Hematopoietic multipotent progenitor cell treated with erythropoietin and hydrocortisone succinate and interleukin-3 and kit ligand, for 15 days (in vitro differentiated cells): ENCODE data around the gene GLRX.
"Not testable (repeated sequence)": the region's sequence is repeated elsewhere in the genome, so short reads cannot be mapped to it uniquely, and the experiment has no call there.

Experiments used
- DNase-seq: peaks from one replicate; pipeline ENCODE4 v3.0.0-alpha.2; 2015; ENCODE audit warnings: low spot score

Gene GLRX

DNA sequence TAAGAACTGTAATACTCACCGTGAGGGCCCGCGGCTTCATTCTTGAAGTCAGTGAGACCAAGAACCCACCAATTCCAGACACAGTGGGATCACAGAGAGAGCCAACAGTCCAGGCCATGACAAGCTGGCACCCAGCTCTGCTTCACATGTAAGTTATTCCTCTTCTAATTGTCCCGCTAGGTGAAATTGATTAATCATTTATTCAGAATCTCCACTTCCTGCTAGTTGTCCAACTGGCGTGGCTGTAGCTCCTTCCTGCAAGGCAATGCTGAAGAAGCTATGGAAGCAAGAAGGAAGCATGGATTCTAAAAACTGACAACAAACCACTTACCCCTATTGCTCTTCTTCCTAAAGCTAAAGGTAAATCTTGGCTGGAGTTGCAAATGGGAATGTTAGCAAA, 30.0 kb upstream of the GLRX start:
- no peak for DNase-seq

DNA sequence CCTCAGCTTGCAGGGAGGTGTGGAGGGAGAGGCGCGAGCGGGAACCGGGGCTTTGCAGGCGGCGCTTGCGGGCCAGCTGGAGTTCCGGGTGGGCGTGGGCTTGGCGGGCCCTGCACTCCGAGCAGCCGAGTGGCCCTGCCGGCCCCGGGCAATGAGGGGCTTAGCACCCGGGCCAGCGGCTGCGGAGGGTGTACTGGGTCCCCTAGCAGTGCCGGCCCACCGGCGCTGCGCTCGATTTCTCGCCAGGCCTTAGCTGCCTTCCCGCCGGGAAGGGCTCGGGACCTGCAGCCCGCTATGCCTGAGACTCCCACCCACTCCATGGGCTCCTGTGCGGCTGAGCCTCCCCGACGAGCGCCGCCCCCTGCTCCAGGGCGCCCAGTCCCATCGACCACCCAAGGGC, 28.6 kb upstream of the GLRX start:
- not testable (repeated sequence) for DNase-seq

GRCh38 chr5:95850391-95850894, 27.9 kb upstream of the GLRX start:
- DNase-seq: no peak

DNA sequence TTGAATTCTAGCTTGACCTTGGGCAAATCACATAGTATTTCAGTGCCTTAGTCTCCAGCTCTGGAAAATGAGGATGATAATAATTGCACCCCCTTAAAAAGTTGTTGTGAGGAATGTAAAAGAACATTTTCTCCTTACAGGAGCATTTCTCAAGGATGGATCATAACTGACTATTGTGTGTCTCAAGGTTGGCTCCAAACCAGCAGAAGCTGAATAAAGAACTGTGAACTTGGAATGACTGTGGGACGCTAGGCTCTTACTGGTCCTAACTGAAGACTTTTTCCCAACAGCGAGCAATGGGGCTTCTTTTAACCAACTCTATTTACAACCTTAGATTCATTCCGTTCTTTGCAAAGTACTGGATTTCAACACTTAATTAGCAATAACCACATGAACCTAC, 26.2 kb upstream of the GLRX start:
- DNase-seq: no peak

- DNase-seq: no peak
These were observed 24.7 kb upstream of the GLRX start for GRCh38 chr5:95847261-95847592.

DNA sequence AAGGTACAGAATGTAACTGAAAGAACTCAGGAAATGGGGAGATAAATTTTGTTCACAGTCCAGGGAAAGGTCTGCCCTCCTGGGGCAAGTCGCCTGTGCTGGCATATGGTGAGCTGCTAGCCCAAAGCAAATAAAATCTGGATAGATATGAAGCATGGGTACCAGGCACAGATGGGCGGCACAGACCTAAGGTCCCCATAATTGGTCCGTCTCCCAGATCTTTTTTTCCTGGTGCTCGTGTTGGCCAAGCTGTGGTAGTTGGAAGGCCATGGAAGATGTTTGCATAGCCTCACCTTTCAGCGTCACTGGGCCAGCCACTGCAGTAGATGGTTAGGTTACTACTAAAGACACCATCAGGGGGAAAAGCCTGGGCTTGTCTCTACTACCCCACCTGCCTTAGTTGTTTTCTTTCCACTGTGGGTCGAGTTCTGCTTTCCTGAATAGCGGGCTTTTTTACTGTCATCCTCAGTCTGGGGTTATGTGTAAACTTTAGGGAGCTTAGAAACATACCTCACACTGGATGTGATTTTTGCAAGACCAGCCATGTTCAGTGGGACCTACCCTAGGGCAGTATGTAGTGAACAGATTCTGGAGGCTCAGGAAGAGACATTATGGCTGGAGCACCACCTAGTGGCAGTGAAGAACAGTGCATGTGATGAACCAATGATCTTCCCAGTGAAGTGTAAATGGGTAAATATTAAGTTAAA, 24.2 kb upstream of the GLRX start:
- peak; percentile 81 for DNase-seq

DNA sequence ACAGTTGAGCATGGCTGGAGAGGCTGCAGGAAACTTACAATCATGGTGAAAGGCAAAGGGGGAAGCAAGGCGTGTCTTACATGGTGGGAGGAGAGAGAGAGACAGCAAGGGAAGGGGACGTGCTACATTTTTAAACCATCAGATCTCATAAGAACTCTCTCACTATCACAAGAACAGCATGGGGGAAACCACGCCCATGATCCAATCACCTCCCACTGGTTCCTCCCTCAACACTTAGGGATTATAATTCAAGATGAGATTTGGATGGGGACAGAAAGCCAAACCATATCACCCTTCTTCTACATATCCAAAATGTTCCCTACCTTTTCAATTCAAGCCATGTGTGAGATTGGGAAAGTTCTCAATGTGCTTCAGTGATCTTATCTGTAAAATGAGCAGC, 22.9 kb upstream of the GLRX start:
- no peak for DNase-seq

GRCh38 chr5:95843733-95844223, 21.3 kb upstream of the GLRX start:
- DNase-seq: no peak

DNA sequence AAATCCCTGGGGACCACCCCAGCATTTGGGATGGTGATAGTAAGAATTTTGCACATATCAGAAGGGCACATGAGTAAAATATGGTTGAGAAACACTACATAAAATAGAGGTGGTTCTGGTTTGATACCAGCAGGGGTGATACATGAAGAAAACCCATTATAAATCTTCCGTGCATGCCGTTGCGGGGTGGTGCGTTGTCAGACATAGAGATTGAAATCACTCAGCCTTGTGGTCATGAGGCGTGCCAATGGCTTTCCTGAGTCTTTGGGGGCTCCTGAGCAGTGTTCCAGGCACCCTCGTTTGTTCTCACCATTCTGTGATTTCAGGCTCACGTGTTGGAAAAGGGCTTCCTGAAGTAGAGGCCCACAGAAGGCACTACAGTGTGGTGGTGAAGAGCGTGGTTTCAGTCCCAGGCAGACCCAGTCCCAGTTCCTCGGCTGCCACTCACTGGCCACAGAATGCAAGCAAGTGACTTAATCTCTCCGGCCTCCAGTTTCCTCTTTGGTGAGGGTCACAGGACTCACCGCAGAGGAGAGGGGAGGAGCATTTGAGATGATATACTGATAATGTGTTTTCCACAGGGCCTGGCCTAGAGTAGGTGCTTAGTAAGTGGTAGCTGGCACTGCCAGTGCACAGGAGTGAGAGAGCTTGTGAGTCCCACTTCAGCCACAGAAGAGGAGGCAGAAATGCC, 20.5 kb upstream of the GLRX start:
- DNase-seq: peak; percentile 63

DNA sequence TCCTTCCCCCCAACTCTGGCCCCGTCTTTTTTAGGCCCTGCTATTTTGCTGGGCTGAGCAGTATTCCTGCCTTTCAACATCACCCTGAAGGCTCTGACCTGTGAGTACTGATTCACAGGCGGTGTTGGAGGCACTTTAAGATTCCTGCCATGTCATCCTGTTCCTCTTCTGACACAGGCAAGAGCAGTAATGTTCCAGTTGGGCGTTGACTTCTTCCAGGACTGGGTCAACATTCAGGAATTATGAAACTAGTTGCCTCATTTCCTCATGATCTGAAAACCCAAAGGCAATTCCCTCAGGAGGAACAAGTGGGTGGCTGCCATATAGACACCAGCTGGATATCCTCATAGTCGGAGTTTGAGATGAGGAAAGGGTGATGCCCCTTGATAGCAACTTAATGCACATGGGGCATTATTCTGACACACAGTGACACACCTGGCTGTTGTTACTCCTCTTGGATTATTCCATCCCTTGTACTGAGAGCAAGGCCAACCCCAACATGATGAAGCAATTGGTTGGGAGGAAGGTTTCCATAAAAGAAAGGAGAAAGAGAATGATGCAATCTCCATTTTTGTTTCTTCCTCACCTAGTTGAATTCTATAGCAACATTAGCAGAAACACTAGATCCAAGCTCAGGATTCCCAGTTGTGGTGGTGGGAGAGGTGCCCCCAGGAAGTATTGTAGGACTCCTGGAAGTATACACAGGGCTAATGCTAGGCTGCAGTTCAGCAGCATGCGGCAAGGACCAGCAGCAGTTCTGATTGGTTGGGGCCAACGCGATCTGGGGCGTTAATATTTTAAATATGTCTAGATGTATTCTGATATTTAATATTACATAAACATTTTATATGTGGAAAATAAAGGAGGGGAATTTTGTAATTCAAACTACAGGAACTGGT, 19.6 kb upstream of the GLRX start:
- no peak for DNase-seq

DNA sequence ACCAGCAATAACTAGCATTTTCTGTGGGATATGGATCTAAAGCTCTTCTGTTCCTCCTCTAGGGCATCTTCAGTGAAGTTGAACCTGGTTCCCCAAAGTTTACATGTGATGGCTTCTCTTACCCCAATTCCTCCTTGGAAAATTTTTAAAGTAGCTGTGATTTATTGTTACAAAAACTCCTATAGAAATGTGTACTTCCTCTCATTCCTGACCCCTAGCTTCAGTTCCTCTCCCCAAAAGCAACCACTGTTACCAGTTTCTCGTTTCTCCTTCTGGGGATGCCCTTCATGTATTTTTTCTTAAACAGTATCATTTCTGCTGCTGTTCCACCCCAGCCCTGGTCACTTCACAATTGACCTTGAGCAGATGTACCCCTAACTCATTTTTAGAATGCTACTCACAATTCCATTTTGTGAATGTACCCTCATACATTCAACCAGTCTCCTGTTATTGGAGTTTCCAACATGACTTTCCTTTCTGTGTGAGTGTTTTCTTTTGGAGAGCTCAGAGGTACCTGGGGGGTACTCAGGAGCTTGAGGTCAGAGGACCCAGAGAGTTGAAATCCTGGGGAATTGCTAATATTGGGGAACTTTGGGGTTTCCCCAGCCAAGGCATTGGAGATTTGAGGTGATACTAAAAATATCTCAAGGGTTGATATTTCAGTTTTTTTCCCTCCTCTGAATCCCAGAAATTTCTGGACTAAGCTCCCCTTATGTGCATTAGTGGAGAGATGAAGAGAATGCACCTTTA, 18.6 kb upstream of the GLRX start:
- no peak for DNase-seq

GRCh38 chr5:95839658-95840057, 17.1 kb upstream of the GLRX start:
- no peak for DNase-seq

- DNase-seq: no peak
These were observed 16.0 kb upstream of the GLRX start for GRCh38 chr5:95838556-95838955.

- no peak for DNase-seq
These were observed 15.5 kb upstream of the GLRX start for GRCh38 chr5:95838001-95838520.

- DNase-seq: no peak
These were observed 15.0 kb upstream of the GLRX start for GRCh38 chr5:95837492-95837891.

- not testable (repeated sequence) for DNase-seq
These were observed 14.4 kb upstream of the GLRX start for GRCh38 chr5:95836971-95837370.

GRCh38 chr5:95836544-95836943, 14.0 kb upstream of the GLRX start:
- DNase-seq: no peak

- no peak for DNase-seq
These were observed 13.3 kb upstream of the GLRX start for GRCh38 chr5:95835682-95836385.

DNA sequence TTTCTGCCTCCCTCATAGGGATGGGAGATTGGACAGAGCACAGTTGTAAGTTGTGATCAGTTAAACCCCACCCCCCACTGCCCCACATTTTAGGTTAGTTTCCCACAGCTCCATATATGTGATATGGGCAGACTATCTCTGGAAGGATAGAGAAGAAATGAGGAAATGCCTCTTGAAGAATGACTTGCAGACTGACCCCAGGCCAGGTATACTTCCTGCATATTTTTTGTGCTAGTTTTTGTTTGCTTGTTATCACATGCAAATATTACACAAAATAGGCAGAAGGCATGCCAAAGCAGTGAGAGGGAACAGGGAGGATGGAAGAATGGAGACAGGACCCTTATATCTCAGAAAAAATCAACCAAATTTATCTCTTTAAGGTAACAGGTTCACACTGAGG, 10.1 kb upstream of the GLRX start:
- DNase-seq: no peak

GRCh38 chr5:95830226-95830625, 7.7 kb upstream of the GLRX start:
- DNase-seq: no peak

- no peak for DNase-seq
These were observed 5.3 kb upstream of the GLRX start for GRCh38 chr5:95827892-95828246.
